Uterus (tissue), 2 donors: ENCODE measurements around the gene ISX.

ENCODE experiments used
- POLR2A ChIP-seq, 2 donors: fragments of 450-650 bp; IDR thresholded peaks; one replicate each; pipeline ENCODE4 v1.6.1; 2016; ENCODE audit warnings: antibody characterized with exemption in 2 of 2, mild to moderate bottlenecking in 1 of 2, moderate library complexity in 1 of 2
- TF ChIP-seq, protein P1 (sequence below), 4 experiments: fragments of 200-600 bp in 2 of 4; fragments of 450-650 bp in 2 of 4; sonication (generic) in 2 of 4; IDR thresholded peaks; one replicate each; pipeline ENCODE4 v1.5.1; 2016 to 2019; ENCODE audit warnings: antibody characterized with exemption in 4 of 4, mild to moderate bottlenecking in 2 of 4, moderate library complexity in 1 of 4

DNA sequence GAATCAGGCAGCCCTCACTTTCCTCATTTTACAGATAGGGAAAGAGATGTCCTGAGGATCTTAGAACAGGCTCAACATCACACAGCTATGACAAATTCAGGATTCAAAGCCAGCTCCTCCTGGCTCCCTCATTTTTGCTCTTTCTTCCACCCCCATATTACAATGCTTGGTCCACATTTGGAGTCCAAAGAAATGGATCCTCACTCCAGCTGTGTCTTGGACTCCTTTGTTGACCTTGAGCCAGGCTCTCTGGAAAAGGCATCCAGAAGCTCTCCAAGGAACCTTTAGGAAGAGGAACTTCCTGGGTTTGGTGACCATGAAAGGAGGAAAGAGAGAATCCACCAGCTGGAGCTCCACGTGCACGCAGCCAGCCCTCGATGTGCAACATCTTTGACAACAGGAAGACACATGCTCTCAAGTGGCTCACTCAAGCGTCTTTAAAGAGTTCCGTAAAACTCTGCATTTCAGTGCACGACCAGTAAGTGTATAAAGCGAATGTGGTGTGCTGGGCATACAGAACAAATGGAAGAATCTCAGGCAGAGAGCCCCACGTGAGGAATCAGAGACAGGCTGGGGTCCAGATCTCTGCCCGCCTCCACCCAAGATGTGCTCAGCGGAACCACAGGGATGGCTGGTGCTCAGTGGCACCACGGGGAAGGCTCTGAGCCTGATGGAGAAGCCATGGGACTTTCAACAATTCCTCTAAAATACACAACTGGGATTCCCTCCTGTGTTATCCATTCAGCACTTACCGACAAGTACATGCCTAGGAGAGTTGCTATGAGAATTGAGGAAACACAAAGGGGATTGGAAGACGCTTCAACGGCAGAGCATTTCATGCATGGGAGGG, 48.4 kb downstream of the ISX start:
- TF ChIP-seq, protein P1, sequence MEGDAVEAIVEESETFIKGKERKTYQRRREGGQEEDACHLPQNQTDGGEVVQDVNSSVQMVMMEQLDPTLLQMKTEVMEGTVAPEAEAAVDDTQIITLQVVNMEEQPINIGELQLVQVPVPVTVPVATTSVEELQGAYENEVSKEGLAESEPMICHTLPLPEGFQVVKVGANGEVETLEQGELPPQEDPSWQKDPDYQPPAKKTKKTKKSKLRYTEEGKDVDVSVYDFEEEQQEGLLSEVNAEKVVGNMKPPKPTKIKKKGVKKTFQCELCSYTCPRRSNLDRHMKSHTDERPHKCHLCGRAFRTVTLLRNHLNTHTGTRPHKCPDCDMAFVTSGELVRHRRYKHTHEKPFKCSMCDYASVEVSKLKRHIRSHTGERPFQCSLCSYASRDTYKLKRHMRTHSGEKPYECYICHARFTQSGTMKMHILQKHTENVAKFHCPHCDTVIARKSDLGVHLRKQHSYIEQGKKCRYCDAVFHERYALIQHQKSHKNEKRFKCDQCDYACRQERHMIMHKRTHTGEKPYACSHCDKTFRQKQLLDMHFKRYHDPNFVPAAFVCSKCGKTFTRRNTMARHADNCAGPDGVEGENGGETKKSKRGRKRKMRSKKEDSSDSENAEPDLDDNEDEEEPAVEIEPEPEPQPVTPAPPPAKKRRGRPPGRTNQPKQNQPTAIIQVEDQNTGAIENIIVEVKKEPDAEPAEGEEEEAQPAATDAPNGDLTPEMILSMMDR (IDR thresholded peaks at IDR 0.05) = no peak
- TF ChIP-seq POLR2A (IDR thresholded peaks at IDR 0.05) = no peak
